HPDE6-E6E7 (cell line): Measurements from ENCODE around the gene GPX3.

Experiments used
- DNase-seq: peaks from one replicate; pipeline ENCODE4 v3.0.0; 2011; ENCODE audit warnings: missing footprints; ENCODE audit errors: extremely low spot score

The GPX3 gene

DNA sequence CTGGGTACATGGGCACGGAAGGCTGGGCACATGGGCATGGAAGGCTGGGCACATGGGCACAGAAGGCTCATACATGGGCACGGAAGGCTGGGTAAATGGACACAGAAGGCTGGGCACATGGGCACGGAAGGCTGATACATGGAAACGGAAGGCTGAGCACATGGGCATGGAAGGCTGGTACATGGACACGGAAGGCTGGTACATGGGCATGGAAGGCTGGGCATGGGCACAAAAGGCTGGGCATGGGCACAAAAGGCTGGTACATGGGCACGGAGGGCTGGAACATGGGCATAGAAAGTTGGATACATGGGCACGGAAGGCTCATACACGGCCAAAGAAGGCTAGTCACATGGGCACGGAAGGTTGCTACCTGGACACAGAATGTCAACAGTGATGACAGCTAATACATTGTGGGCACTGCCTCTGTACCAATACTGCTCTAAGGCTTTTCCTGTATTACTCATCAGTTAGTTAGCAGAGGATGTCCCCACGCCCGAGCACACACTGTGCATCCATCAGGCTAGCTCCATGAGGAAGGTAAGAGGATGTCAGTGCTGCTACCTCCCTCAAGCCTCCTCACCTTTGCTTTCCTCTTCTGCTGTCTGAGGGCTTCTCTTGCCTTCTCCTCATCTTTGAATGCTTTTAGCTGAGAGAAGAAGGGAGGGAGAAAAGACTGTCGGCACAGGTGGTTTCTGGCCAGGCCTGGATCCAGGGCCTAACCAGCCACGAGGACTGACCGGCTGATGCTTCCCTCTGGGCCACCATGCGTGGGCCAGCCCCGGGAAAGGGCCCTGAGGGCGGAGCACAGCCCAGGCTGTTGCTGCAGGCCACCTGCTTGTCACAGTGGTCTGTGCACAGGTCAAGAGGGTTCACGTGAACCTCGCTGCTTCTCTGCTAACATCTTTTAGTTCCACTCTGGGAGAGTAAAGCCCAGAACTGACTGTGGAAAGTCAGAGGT is 14.3 kb downstream of the GPX3 start:
- no peak for DNase-seq

DNA sequence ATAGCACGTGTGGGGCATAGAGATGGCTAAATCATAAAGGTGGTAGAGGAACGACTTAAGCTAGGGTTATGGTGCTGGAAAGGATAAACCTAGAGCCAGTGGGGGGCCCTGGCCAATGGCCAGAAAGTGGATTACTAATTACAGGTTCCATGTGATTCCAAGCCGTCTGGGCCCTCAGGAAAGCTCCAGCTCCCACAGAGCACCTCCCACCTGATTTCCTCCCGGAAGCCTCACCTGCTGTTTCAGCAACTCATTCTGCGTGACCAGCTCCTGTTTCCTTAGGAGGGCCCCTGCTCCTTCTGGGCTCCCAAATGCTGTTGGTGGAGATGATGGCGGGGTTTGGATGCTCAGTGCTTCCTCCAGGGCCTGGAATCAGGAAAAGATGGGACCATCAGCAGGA is 16.2 kb downstream of the GPX3 start:
- no peak for DNase-seq

DNA sequence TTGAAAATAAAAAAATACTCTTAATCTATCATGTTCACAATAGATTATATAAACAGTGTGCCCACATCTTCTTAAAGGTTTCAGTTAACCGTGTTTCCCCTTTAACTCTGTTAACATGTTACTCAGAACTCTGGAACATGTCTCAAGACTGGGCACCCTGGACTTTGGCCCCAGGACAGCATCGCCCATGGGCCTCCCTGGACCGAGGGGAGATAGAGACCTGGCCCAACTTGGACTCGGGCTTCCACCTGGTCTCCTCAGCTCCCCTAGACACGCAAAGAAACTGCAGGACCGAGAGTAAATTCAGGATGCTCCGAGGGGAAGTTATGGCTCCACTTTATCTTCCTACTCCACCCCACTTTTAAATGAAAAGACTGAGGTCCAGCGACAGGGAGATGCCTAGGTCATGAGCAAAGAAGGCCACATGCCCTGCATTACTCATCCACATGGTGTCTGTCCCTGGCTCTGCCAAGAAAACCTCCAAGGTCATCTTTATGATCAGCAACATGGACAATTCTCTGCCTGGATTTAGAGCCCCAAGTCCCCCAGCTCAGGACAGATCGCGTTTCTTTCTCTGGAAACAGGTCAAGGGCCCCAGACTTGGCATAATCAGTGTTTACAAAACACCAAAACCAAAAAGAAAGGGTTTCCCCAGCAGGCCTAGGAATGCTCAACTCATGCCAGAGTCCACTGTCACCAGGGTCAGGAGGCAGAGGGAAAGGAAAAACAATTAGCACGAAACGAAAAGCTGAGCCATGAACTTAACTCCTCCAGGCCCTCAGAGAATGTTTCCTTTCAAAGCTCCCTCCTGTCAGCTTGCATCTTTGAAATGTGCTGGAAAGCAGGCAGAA is 17.4 kb downstream of the GPX3 start:
- no peak for DNase-seq

DNA sequence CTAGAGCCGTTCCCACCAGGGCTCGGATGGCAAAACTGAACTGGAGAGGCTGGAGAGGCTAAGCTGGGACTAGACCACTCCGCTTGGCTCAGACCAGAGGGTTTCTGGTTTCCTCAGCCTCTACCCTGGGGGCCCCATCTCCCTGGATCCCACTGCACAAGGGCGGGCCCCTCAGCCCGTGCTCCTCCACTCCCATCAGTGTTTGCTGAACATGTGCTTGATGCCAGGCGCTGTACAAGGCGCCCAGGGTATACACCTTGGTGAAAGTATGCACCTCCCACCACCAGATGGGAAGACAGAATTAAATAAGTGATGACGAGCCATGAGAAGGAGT is 18.0 kb downstream of the GPX3 start:
- no peak for DNase-seq

DNA sequence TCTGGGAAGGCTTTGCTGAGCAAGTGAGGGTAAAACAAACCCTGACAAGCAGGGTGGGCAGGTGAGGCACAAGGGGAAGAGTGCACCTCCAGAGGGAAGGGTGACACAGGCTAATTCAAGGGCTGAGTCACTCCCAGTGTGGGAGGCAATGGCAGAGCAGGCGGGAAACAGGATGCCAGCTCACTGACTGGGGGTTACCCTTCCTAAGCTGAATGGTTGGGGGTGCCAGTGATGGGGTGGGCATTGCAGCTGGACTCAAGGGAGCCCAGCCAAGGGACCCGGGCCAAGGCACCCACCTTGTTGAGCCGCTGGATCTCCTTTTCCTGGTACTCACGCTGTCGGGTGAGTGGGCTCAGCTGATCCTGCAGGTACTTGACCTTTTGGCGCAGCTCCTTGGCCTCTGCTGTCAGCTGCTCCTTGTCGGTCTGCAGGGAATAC is 18.4 kb downstream of the GPX3 start:
- no peak for DNase-seq

DNA sequence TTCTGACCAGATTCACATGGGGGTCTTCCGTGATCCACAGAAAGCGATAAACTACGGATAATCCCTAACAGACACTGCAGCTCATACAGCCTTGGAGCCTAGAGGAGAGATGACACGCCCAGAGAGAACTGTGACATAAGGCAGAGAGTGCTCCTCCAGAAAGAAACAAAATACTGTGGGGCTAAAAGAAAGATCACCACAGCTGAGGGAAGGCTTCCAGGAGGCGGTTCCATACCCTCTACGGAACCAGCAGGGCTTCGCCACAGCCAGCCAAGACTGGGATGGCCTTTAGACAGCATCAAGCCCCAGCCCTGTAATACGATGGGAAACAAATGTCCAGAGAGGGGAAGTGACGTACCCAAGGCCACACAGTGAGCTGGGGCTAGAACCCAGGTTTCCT is 19.3 kb downstream of the GPX3 start:
- no peak for DNase-seq

DNA sequence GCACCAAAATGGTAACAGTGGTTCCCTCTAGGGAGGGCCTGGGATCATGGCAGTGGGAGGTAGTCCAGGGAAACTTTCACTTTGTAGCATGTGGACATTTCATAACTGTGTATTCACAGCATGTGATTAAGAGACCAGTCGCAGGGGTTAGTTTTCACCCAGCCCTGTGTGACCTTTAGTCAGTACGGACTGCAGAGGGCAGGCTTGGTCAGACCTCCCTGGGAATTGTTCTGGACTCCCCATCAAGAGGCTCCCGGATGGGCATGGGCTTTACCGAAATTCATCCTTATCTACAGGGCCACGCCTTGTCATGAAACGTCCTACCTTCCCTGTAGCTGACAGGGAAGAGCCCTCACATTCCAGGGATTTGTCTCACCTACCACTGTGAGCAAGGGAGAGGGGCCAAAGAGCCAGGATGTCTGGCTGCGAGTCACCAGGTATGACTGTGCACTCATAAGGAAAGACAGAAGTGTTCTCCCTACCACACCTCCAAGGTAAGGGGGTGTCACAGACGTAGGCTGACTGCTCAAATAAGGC is 19.9 kb downstream of the GPX3 start:
- DNase-seq: peak; percentile 71

DNA sequence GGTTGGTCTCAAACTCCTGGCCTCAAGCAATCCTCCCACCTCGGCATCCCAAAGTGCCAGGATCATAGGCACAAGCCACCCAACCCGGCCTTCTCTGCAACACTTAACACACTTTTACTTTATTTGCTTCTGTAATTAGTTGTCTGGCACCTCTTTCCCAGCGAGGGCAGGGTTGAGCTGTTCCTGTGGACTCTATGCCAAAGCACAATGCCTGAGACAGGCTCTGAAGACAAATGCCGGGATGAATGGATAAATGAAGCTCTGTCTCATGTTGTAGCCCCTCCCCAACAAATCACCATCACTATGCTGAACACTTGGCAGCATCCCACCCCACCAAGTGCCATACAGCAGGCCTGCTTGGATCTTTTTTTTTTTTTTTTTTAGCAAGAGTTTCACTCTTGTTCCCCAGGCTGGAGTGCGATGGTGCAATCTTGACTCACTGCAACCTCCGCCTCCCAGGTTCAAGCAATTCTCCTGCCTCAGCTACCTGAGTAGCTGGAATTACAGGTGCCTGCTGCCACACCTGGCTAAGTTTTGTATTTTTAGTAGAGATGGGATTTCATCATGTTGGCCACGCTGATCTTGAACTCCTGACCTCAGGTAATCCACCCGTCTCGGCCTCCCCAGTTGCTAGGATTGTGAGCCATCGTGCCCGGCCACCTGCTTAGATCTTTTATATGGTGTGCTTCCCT is 21.3 kb downstream of the GPX3 start:
- no peak for DNase-seq

DNA sequence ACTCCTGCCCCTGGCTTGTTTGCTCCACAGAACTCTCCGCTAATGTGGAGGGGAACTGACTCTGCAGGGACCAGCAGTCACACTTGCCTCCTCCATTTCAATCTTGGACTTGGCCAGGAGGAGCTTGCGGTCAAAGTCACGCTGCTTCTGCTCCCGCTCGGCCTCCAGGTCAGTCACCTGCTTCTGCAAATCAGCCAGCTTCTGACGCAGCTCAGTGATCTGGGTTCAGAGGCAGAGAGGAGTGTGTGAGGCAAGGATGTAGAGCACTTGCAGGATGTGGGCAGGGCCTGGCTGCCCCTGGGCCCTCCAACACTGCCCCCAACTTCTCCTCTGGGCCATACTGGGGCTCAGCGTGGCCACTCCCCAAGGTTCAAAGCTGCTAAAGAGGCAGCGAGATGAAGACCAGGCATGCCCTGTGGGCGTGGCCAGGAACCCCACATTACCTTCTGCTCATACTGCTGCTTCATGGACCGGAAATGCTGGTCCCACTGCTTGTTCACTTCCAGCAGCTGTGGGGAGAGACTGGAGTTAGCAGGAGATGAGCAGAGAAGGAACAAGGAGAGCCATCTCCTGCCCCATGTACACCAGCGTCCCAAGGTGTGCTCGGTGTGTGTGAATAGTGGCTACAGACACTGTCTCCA is 22.2 kb downstream of the GPX3 start:
- DNase-seq: no peak

DNA sequence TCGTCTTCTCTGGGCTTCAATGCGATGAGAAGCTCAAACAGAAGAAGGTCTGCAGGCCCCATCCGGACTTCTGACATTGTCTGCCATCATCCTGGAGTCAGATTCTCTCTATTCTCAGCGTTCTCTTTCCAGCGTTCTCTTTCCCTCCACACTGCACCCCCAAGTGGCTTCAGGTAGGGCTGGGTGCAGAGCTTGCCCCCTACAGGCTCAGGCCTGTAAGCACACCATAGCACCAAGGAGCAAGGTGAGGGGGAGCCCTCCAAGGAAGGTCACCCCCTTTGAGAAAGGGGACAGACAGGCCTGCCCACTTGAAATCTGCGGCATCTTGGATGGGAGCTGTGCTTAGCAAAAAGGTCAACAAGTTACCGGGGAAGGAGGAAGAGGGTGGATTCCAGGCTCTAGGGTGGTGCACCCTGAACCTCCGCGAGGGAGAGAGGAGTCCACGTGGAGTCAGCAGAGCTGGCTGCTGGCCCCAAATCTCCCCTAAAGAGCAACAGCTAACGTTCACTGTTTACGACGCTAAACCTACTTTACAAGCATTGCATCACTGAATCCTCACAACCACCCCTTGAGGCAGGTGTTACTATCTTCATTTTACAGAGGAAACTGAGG is 27.5 kb downstream of the GPX3 start:
- no peak for DNase-seq

DNA sequence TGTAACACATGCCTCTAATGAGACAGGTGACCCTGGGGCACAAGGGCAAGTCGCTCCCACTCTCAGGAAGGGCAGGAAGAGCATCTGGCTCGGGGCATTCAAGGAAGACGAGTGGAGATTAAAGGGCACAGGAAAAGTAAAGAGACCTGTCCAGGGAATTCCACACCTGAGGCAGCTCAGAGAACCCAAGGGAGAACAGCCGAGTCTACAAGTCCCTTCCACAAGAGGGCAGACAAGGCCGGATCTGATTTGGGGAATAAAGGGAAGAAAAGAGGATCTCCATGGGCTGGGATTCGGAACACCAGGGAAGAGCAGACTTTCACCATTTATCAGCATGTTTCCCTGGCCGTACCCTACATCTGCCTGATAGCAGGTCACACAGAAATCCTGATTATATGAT is 28.1 kb downstream of the GPX3 start:
- DNase-seq: no peak

DNA sequence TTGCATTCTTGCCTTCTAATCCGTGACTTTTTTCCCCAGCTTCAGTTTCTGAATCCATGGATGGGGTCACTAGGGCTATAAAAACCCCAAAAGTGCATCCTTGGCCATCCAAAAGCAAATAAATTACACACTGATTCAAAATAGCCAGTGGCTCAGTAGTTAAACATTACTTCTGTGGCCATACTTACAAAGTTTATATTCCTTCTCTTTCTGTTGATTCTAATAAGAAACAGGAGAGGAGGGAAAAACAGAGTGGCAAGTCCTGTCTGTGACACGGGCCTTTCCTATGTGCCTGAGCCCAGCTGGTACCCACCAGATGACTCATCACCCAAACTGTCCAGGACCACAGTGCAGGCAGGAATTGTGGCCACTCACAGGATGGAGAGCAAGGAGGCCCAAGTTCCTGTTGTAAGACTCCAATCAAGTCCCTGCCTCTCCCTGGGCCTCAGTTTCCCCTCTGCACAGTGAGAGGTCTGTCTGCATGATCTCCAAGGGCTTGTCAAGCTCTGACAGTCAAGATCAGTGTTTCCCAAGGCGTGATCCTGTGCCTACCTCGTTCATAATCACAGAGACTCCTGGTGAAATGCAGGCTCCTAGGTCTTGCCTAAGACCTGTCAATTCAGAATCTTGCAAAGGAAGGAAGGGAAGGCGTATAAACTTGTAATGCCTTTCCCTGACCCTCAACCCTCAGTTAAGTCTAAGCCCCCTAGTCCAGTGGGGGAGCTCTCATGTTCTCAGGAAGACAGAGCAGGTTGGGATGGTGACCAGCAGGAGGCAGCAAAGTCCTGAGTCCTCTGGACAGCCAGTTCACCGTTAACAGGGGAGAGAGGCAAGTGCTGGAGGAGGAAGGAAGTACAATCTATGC is 30.9 kb downstream of the GPX3 start:
- no peak for DNase-seq

DNA sequence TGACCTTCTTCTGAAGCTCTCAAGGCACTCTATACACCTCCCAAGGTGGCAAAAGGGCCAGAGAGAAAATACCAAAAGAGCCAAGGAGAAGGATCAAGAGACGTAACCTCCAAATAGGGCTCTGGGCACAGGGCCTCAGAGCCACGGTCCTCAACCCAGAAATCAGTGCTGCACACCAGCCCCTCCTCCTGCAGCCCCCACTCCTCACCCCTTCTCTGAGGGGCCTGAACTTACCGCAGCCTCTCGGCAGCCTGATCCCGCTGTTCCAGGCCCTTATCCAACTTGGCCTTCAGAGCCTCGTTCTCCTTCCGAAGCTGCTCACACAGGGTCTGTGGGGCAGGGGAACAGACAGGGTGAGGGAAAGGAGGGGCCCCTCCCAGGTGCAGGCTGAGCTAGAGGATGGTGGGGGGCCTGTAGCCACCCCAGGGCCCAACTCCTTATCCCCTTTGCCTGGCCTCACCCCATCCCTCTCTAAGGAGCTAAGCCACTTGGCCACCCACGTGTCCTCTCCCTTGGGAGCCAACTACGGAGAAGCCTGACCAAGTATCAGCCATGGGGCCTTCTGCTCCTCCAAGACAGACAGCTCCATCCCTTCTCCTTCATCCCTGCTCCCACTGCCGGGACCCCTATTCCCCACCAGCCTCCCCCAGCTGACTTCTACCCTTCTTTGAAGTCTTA is 31.7 kb downstream of the GPX3 start:
- DNase-seq: no peak

DNA sequence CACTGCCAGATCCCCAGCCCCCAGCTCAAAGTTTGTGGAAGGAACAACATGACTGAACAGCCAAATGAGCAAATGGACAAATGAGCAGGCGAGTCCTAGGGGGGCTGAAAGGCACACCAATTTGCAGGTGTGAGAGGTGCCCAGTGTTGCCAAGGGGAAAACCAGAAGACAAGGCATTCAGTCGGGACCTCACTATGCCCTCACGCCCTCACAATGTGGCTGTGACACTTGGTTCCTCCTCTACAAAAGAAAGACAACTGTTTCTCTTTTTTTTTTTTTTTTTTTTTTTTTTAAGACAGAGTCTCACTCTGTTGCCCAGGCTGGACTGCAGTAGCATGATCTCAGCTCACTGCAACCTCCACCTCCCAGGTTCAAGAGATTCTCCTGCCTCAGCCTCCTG is 32.4 kb downstream of the GPX3 start:
- no peak for DNase-seq

DNA sequence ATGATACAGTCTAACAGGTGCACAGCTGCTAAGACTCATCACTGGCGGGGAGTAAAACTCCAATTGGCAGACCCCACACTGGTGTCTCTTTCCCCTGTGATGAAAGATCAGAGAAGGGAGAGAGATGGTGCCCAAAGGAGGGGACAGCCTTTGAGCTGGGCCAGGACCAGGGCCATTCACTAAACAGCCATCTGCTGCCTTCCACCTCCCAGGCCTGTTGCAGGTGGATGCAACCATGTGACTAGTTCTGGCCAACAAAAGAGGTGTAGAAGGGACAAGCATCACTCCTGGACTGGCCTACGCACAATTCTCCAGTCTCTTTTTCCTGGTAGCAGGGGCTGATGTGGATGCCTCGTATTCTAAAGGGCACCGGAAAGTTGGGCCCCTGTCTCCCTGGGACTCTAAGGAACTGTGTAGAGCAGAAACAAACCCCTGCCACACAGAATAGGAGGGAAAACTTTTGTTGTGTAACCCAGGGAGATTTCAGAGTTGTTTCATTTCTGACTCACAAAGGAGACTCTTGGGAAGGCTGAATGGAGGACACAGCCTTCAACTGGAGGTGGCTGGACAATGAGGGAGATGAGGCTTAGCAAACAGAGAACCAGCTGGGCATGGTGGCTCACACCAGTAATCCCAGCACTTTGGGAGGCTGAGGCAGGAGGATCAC is 33.5 kb downstream of the GPX3 start:
- DNase-seq: no peak

DNA sequence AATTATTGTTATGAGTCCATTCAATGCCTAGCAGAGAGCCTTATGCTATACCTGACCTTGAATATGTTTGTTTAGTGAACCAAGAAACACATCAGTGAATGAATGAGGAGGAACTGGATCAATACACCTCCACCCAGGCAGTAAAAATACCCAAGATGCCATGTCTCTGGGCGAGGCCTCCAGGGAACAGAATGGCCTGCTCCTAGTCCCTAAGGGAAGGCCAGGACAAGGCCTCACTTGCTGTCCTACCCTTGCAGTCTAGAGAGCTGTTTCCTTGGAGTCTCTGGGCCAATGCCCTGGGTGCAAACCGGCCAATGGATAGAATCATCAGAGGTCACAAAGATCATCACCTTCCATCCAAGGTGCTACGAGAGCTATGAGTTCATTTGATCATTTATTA is 34.3 kb downstream of the GPX3 start:
- DNase-seq: no peak

DNA sequence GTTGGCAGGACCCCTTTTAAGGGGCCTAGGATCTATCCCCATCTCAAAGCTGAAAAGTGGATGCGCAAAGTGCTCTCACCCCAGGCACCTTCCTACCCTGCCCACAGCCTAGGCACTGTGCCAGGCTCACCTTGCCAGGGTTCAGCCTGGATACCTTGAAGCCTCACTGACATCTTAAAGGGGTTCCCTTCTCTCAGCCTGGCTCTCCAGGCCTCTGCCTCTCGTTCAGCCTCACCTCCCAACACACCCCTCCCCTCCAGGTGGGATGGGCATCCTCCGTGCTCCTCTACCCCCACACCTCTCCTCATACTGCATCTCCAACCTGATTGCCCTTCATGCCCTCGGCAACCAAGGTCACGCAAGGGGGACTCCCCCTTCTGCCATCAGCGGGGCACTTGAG is 34.9 kb downstream of the GPX3 start:
- DNase-seq: no peak

DNA sequence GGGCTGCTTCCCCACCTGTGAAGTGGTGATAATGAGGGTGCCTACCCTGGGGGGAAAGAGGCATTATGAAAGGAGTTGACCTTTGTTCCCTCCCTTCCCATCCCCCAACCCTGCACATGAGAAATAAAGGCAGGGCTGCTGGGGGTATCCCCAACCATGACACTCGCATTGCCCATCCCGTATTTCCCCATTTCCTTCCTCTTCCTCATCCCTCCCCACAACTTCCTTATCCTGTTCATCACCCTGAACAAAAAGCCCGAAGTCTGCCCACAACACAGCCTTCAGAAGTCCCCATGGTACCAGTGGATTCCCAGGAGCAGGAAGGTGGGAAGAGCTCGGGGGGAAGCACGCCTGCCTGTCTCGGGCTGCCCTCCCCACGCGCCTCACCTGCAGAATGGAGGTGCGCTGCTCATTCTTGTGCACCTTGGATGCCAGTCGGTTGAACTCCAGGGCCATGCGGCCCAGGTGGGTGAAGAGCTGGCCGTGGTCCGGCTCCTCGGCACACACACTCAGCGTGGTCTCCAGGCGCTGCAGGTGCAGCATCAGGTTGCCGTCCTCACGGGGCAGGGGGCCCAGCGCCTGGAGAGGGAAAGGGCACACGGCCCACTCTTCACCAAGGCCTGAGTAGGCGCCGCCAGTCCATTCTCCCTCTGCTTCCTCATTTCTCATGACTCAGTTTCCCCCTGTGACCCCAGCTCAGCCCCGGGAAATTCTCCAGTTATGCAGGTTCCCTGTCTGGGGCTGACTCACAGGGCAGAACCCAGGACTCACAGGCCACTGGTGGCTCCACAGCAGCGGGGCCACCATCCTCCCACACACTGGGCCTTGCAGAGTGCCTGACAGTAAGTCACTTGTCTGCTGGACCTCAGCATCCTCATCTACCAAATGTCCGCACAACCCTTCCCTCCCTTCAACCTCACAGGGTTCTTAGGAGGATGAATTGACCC is 36.3 kb downstream of the GPX3 start:
- DNase-seq: no peak
